Activated gamma-delta T cell (primary cell): ENCODE data around the gene NPC1.
"Not testable (repeated sequence)": the region's sequence is repeated elsewhere in the genome, so short reads cannot be mapped to it uniquely, and the experiment has no call there.

Source experiments
- DNase-seq: peaks from one replicate; lab custom pipeline; 2025; lab: John Stamatoyannopoulos, UW

The NPC1 gene

DNA sequence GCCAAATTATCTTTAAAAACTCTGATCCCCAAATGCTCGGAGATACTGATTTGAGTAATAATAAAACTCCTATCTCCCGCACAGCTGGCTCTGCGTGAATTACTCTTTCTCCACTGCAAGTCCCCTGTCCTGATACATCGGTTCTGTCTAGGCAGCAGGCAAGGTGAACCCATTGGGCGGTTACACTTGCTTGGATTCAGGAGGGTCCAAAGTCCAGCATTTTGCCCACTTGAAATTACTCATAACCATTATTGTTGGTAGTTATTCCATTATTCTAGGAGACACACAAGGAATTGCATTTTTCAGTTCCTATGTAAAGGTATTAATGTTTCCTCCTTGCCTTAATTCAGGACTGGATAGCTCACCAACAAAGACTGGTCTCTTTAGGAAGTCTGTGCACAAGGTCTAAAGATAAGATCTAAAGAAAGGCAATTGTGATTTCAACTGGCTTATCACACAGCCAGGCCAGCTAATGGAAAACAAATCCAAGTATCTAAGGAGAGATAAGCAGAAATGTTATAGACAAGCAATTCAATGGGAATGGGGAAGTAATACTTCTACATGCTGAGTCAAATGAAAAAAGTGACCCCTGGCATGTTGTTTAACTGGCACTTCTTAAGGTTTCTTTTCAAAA is 23.2 kb upstream of the NPC1 start:
- no peak for DNase-seq

DNA sequence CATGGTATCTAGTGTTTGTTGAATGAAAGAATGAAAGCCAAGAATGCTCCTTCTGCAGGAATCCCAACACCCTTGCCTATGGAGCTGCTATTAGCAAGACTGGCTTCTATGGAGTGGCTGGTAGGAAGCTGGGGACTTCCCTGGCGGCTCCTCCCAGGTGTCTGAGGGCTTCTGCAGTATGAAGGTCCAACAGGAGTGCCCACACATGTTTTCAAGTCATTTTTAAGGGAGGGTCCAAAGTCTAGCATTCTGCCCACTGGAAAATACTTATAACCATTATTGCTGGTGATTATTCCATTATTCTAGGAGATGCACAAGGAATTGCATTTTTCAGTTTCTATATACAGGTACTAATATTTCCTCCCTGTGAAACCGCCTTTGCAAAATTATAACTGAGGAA is 21.9 kb upstream of the NPC1 start:
- DNase-seq = no peak

DNA sequence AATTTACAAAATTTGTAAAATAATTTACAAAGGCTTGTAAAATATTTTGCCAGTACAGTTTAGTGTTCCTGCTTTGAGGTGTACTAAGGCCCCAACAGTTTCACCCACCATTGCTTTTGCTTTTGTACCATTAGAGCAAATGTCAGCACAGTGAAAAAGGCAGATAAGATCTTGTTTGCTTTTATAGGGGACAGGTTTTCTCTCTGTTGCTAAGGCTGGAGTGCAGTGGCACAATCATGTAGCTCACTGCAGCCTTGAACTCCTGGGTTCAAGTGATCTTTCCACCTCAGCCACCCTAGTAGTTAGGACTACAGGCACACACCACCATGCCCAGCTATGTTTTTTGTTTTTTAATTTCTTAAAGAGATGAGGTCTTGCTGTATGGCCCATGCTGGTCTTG is 19.6 kb upstream of the NPC1 start:
- DNase-seq = no peak

DNA sequence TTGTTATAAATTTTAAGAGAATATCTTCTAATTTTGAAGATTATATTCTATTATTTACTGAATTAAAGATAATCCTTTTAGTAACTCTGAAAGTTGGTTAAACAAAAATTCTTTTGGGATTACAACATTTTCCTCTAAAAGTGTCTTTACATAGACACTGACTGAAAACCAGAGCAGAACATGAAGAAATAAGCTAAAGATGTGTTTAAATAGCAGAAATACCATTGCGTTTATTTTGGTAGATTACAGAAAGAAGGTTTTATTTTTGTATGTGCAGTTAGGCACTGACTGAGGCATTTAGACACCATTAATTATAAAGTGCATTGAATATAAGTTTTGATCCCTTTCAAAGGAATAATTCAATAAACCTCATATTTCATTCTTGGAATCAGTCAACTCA is 13.5 kb upstream of the NPC1 start:
- no peak for DNase-seq

DNA sequence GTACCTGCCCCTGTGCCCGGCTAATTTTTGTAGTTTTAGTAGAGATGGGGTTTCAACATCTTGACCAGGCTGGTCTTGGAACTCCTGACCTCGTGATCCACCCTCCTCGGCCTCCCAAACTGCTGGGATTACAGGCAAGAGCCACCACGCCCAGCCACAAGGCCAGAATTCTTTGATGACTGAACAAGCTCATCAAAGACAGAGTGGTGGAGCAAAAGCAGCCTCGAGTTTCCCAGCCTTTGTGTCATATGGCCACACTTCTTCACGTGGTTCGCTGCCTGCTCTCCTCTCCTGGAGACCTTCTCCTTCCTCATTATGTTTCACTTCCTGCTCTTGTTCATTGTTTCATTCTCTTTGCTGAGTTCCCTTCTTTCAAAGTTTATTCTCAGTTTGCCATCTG is 9.9 kb upstream of the NPC1 start:
- DNase-seq = no peak

DNA sequence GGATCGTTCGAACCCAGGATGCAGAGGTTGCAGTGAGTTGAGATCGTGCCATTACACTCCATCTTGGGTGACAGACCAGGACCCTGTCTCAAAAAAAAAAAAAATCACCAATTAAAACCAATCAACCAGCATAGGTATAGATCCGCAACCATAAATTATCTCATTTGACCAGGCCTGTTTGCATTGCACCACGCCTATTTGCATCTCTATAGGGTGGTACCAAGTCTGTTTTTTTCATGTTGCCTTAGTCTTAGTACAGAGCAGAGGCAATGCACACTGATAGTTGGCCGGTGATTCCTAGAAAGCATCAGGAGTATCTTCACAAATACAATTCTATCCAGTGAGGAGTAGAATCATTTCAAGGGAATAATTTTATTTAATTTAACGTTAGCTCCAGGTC is 9.3 kb upstream of the NPC1 start:
- DNase-seq = no peak

DNA sequence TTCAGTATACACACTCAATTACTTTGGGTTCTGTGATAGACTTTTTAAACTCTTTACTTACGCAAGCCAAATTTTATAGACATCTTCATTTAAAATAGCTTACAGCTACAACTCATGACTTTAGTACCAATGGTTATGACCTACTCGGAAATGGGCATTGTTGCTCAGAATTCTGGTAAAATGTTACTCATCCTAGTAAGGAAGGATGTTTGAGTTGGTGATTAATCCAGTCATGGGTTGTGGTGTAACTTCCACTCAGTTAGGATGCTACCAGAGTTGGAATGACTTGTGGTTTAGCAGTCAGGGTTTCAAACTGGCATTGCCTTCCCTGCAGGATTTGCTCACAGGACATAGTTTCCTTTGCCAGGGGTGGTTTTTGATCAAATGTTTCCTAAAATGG is 7.4 kb upstream of the NPC1 start:
- DNase-seq = no peak

DNA sequence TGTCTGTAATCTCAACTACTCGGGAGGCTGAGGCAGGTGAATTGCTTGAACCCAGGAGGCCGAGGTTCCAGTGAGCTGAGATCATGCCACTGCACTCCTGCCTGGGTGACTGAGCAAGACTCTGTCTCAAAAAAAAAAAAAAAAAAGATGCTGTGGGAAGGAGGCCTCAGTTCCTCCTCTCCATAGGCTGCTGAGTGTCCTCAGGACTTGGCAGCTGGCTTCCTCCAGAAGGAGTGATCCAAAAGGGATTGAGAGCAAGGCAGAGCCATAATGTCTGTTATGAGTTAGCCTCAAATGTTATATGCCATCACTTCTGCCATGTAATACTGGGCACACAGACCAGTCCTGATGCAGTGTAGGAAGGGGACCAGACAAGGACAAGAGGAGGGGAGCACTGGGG is 6.6 kb upstream of the NPC1 start:
- DNase-seq = no peak

DNA sequence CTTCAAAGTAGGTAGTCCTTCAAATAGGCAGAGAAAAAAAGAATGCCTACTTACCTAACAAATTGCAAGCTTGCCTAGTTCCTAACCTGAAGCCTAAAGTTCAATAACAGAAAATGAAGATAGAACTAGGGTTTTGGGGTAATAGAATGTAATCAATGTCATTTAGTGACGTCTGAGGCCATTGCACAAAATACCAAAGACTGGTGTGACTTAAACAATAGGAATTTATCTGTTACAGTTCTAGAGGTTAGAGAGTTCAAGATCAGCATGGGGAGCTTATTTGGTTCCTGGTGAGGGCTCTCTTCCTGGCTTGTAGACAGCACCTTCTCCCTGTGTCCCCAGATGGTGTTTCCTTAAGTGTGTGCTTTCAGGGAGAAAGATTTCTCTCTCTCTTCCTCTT is 4.7 kb upstream of the NPC1 start:
- no peak for DNase-seq

DNA sequence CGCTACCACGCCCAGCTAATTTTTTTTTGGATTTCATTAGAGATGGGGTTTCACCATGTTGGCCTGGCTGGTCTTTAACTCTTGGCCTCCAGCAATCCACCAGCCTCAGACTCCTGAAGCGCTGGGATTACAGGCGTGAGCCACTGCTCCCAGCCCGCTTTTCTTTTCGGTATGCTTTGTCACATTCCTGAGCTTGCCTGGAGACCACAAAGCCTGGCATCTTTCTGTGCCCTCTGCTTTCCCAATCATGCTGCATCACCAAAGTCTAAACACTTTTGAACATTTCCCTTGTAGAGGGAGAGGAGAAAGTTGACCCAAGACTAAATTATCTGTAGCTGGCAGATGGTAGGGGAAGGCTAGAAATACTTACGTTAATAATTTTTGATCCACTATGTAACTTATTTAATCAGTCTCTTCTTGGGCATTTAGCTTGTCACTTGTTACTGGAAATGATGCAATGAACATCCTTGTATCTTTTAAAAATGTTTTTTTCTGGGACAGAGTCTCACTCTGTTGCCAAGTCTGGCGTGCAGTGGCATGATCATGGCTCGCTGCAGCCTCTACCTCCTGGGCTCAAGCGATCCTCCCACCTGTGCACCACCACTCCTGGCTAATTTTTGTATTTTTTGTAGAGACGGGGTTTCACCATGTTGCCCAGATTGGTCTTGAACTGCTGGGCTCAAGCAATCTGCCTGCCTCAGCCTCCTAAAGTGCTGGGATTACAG is 2.7 kb upstream of the NPC1 start:
- no peak for DNase-seq

DNA sequence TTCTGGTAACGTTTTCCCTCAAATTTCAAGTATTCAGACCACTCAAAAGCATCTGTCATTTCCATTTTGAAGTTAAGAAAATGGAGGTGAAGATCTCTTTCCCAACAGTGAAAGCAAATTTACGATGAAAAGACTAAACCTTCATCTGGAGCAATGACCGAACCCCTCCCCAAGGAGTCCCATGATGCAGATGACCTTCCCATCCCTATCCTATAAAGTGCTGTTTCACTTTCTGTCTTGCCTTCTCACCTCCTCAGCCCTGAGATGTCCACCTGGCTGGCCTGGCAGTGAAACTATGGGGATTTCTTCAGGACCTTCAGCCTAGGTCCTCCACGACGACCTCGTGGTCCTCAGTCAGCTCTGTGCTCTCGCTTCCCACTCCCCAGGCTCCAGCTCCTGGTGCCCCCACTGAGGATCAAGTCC is 925 bp upstream of the NPC1 start:
- DNase-seq = no peak

DNA sequence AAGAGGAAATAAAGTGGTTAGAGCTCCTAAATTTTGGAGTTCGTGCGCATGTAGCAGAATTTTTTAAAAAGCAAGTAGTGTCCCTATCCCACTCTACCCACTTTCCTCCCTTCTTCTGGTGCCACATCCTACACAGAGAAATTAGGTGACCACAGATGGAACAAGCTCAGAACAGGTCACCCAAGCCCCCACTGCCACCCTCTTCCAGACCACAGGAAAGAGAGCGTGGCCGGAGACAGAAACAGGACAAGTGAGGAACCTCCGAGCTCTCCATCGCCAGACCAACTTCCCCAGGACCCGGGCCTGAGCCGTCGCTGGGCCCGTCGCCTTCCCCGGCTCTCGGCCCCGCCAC is 433 bp downstream of the NPC1 start:
- DNase-seq = no peak

DNA sequence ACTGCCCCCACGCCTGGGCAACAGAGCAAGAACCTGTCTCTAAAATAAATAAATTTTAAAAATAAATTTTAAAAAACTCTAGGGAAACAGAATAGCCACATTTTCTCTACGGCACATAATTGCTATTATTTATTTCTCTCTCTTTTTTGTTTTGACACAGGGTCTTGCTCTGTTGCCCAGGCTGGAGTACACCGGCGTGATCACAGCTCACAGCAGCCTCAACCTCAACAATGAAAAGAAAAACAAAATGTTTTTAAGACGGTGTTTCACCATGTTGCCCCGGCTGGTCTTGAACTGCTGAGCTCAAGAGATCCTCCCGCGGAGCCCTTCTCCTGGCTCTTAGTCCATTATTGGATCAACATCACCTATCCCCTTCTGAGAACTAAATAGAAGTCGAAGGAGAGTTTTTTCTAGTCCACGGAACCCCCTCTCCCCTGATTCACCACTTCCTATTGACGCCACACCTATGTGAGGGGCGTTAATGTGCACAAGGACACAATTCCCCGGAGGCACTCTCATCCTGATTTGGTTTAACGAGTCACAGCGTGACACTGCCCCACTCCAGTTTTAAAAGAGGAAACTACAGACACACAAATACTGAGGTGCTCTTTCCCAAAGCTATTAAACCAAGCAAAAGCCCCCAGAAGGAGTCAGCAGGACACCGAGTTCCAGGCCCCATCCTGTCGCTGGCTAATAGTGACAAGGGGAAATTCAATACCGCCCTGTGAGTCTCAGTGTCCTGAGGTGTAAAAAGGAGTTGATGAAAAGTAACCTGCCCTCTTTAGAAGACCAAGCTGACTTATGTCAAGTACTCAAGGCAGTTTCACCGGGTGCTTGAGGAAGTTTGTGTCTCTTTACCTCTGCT is 1.1 kb downstream of the NPC1 start:
- DNase-seq = no peak

DNA sequence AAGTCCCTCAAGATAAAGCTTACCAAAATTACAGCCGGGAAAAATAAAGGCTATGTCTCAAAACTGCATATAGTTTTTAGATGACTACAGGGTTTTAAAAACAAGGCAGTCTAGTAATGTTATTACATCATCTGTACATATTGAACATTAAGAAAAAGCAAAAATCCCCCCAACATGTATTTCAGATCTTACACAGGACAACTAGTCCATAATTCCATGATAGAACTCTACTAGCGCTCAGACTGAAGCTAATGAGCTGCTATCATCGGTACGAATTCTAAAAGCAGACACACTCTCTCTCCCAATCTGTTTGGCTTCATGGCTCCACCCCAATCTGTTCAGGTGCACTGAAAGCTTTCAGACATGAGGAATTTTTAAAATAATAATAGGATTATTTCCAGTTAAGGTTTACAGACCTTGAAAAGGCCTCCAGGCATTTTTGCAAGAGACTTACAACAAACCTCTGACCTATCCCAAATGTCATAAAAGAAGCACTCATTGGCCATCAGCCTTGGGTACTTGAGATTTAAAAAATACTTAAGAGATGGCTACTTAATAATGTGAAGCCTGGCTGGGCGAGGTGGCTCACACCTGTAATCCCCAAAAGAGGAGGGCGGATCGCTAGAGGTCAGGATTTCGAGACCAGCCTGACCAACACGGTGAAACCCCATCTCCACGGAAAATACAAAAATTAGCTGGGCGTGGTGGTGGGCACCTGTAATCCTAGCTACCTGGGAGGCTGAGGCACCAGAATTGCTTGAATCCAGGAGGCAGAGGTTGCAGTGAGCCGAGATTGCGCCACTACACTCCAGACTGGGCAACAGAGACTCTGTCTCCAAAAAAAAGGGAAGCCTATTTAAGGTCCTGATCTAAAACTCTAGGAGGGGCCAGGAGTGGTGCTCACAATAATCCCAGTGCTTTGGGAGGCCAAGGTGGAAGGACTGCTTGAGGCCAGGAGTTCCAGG is 2.0 kb downstream of the NPC1 start:
- DNase-seq = no peak

DNA sequence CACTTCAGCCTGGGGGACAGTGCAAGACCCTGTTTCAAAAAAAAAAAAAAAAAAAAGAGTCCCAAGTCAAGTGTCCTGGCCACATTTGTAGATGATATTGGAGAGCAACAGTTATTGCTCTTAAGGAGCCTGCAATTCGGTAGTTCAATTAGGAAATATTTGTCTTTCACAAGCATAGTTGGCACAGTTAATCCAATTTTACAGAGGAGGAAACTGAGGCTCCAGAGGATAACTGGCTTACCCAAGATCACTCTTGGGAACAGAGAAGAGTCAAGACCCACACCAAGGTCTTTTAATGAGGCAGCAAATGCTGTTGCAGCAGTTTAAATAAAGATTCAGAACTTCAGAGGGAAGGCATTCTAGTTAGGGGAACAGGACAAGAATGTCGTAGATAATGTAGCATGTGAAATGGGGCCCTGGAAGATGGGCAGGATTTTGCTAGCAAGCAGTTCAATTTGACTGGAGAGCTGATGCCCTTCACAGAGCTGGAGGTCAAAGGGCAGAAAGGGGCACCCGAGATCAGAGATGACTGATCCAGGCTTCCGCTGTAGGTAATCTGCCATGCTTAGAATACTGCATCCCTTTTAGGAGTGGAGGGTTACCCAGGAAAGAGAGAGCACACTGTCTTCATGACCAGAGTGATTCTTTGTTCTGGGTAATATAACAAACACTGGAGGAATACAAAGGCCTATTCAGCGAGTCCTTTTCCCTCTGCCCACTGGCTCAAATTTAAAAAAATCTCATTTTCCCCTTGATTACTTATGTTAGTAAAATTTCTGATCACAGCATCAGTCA is 3.0 kb downstream of the NPC1 start:
- no peak for DNase-seq

DNA sequence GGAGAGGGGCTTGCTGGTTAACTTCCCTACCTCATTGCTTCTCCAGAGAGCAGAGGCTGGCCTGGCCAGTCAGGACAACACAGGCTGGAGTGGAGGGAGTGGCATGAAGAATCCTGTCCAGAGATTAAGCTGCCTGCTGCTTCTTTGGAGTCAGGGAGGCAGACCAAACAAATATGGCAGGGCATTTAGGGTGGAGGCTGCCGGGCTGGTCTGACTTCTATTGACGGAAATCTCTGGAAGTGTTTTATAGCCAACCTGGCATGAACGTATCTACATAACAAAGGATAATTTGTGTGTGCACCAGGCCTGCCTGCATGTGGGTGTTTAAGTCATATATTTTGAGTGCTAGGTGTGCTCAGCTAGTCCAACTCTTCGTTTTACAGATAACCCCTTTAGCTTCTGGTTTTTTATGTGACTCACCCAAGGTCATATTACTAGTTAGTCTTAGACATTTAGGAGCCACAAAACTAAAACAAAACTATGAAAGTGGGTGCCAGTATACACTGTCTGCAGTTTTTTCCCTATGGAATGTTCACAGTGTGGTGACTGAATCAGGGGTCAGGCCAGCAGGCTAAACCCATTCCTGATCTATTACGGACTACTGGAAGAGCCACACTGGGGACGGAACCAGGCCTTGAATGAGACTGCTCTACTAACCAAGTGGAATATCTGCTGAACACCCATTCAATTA is 5.5 kb downstream of the NPC1 start:
- no peak for DNase-seq

DNA sequence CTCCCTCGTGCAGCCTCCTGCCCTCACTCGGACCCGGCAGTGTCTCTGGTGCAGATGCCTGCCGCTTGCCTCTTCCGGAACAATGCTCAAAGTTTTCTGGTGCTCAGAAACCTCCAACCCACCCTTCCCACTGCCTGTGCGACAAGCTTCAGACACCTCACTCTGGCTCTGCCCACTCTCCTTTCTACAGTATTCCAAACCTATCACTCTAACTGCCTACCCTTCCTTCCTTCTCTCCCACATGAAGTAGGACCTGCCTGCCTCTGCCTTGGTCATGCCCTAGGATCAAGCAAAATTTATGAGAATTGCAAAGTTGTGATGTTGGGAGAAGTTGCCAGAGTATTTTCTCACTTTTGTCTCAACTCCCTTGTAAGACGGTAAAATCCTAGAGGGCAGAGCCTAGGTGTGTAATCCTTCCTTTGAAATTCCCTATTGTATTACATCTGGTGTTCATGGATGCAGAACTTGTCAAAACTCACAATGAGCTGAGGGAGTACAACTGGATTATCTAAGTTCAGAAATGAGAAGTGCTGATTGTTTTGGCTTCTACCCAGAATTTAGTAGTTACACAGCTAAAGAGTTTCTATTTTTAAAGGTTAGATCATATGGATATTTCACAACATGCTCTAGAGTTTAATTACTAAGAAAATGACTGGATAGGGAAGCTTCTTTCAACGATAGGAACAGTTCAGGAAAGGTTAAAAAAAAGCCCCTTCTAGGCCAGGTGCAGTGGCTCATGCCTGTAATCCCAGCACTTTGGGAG is 7.2 kb downstream of the NPC1 start:
- DNase-seq = no peak

DNA sequence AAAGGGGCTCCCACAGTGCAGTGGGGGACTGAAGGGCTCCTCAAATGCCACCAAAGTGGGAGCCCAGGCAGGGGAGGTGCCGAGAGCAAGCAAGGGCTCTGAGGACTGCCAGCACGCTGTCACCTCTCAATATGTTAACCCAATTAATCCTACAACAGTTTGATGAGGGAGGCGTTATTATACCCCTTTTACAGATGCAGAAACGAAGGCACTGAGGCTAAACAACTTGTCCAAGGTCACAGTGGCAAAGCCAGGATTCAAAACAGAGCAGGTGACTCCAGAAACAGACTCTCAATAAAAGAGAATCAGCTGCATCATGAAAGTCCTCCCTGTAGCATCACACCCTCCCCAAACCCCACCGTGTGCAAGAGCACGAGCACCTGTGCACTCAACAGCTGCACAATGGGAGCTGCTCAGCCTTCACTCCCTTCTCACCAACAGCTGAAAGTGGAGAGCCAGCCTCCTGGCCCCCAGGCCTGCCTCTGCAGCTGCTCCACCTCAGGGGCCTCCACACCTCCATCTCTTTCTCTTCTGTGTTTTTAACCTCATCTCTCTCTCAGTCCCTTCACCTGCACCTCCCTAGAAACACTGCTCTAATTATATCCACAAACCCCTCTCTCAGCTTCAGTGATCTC is 8.1 kb downstream of the NPC1 start:
- DNase-seq = no peak

DNA sequence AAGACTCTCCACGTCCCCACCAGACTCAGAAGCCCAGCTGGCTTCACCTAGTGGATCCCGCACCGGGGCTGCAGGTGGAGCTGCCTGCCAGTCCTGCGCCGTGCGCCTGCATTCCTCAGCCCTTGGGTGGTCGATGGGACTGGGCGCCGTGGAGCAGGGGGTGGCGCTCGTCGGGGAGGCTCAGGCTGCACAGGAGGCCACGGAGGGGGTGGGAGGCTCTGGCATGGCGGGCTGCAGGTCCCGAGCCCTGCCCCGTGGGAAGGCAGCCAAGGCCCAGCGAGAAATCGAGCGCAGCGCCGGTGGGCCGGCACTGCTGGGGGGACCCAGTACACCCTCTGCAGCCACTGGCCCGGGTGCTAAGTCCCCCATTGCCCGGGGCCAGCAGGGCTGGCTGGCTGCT is 8.8 kb downstream of the NPC1 start:
- DNase-seq = not testable (repeated sequence)
